Smooth muscle cell (in vitro differentiated cells): ENCODE data around the gene SIGLEC10. TPM values are rescaled to one million over a fixed set of nuclear protein-coding genes. Genes with fewer than 3 reads are reported as not detected.

Source experiments
- DNase-seq: peaks from one replicate; lab custom pipeline; 2025; ENCODE audit not compliant: unreplicated experiment; lab: John Stamatoyannopoulos, UW
- H2AFZ ChIP-seq: fragments of 200-600 bp; sonication (generic); 2 replicates; pipeline ENCODE4 v1.6.0; 2016; ENCODE audit warnings: antibody characterized with exemption, low read depth, mild to moderate bottlenecking
- H3F3A ChIP-seq: fragments of 200-600 bp; sonication (generic); 2 replicates; pipeline ENCODE4 v1.6.0; 2017; ENCODE audit warnings: antibody characterized with exemption, low read depth
- H3K27ac ChIP-seq: fragments of 200-600 bp; sonication (generic); 2 replicates; pipeline ENCODE4 v1.5.1; 2016; ENCODE audit warnings: low read depth, mild to moderate bottlenecking
- H3K27me3 ChIP-seq: fragments of 200-600 bp; sonication (generic); 2 replicates; pipeline ENCODE4 v1.6.1; 2016; ENCODE audit warnings: low read depth, mild to moderate bottlenecking
- H3K36me3 ChIP-seq: fragments of 200-600 bp; sonication (generic); 2 replicates; pipeline ENCODE4 v1.5.1; 2016; ENCODE audit warnings: low read depth
- H3K4me1 ChIP-seq: fragments of 200-600 bp; sonication (generic); 2 replicates; pipeline ENCODE4 v1.5.1; 2016; ENCODE audit warnings: low read depth
- H3K4me2 ChIP-seq: fragments of 200-600 bp; sonication (generic); 2 replicates; pipeline ENCODE4 v1.6.0; 2016; ENCODE audit warnings: mild to moderate bottlenecking
- H3K4me3 ChIP-seq: fragments of 200-600 bp; sonication (generic); 2 replicates; pipeline ENCODE4 v1.5.1; 2016; ENCODE audit warnings: mild to moderate bottlenecking
- H3K79me2 ChIP-seq: fragments of 200-600 bp; sonication (generic); 2 replicates; pipeline ENCODE4 v1.6.0; 2016; ENCODE audit warnings: low read depth, mild to moderate bottlenecking
- H3K9ac ChIP-seq: fragments of 200-600 bp; sonication (generic); 2 replicates; pipeline ENCODE4 v1.6.0; 2016; ENCODE audit warnings: low read depth
- H3K9me3 ChIP-seq: fragments of 200-600 bp; sonication (generic); replicated peaks from 2 replicates; pipeline ENCODE4 v1.5.1; 2016; ENCODE audit warnings: low read depth
- H4K20me1 ChIP-seq: fragments of 200-600 bp; sonication (generic); 2 replicates; pipeline ENCODE4 v1.6.0; 2016; ENCODE audit warnings: low read depth
- CTCF ChIP-seq: fragments of 200-600 bp; sonication (generic); IDR thresholded peaks from 2 replicates; pipeline ENCODE4 v1.5.1; 2017; ENCODE audit warnings: borderline replicate concordance, mild to moderate bottlenecking, antibody characterized with exemption; ENCODE audit not compliant: insufficient read depth, poor library complexity, severe bottlenecking
- WGBS: methylation state at CpG from one replicate; pipeline ENCODE4 v1.1.7; 2016; ENCODE audit warnings: low lambda C conversion rate; 5-methylcytosine and 5-hydroxymethylcytosine counted together
- polyA plus RNA-seq: library from polyadenylated mRNA; unstranded; fragments of >200 nt; fragmentation: Nextera tagmentation; extraction: Ambion mirVana; gene quantifications from 2 replicates; pipeline ENCODE4 v1.2.1, GENCODE V29; 2016
- total RNA-seq: library from RNA; depleted of rRNA; stranded (reverse); fragments of >200 nt; gene quantifications from 2 replicates; pipeline ENCODE4 v1.2.3, GENCODE V29; 2014

SIGLEC10 gene
- total and polyA plus RNA-seq, 2 experiments from 2014 or later, result not detected

- Histone ChIP-seq H3K4me2 (no peak overlapping the region), H3K9ac (no peak overlapping the region), H3K9me3 (no peaks in the 10 kb centered on the region), H3K4me1 (peaks cover 10% of the 10 kb centered on the region), H3K36me3 (no peaks in the 10 kb centered on the region), H4K20me1 (no peaks in the 10 kb centered on the region), H3K27ac (no peak overlapping the region), H3K79me2 (no peaks in the 10 kb centered on the region), H2AFZ (no peak overlapping the region), H3F3A (no peaks in the 10 kb centered on the region), H3K27me3 (no peaks in the 10 kb centered on the region), H3K4me3 (no peak overlapping the region)
- no peak for TF ChIP-seq CTCF
- 94% methylated on average over 18 of the region's 18 CpGs for WGBS
- DNase-seq, result no peak
These were observed 45.3 kb downstream of the SIGLEC10 start for GRCh38 chr19:51372021-51372648.

- H3K9me3 ChIP-seq, result no peaks in the 10 kb centered on the region
- H3K36me3 ChIP-seq, result no peaks in the 10 kb centered on the region
- 83% methylated on average over 8 of the region's 8 CpGs for WGBS
These were observed 46.2 kb downstream of the SIGLEC10 start for GRCh38 chr19:51371186-51371690.

GRCh38 chr19:51370230-51370629, 47.2 kb downstream of the SIGLEC10 start:
- no peak for TF ChIP-seq CTCF
- H2AFZ ChIP-seq, result no peak overlapping the region
- no peak overlapping the region for H3K4me3 ChIP-seq
- no peaks in the 10 kb centered on the region for H3K9me3 ChIP-seq
- no peaks in the 10 kb centered on the region for H3K79me2 ChIP-seq
- 88% methylated on average over 4 of the region's 4 CpGs for WGBS
- no peak overlapping the region for H3K9ac ChIP-seq
- H3K36me3 ChIP-seq, result no peaks in the 10 kb centered on the region
- H3K27me3 ChIP-seq, result no peaks in the 10 kb centered on the region
- no peak overlapping the region for H3K27ac ChIP-seq
- no peak for DNase-seq
- no peak overlapping the region for H3K4me2 ChIP-seq
- no peaks in the 10 kb centered on the region for H3F3A ChIP-seq
- H3K4me1 ChIP-seq, result peaks cover 19% of the 10 kb centered on the region
- H4K20me1 ChIP-seq, result no peaks in the 10 kb centered on the region

More at GRCh38 chr19:51371186-51371690, 46.2 kb downstream of the SIGLEC10 start:
- TF ChIP-seq CTCF, result no peak
- Histone ChIP-seq H3K79me2 (no peaks in the 10 kb centered on the region), H3K4me1 (peaks cover 12% of the 10 kb centered on the region), H3K4me2 (no peak overlapping the region), H2AFZ (no peak overlapping the region), H3F3A (no peaks in the 10 kb centered on the region), H3K27ac (no peak overlapping the region), H3K4me3 (no peak overlapping the region), H4K20me1 (no peaks in the 10 kb centered on the region), H3K9ac (no peak overlapping the region), H3K27me3 (no peaks in the 10 kb centered on the region)
- DNase-seq, result no peak
